Measurements from ENCODE around the gene CD200R1L.
"Not testable (repeated sequence)": the region's sequence is repeated elsewhere in the genome, so short reads cannot be mapped to it uniquely, and the experiment has no call there.

Gene CD200R1L, protein sequence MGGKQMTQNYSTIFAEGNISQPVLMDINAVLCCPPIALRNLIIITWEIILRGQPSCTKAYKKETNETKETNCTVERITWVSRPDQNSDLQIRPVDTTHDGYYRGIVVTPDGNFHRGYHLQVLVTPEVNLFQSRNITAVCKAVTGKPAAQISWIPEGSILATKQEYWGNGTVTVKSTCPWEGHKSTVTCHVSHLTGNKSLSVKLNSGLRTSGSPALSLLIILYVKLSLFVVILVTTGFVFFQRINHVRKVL

GRCh38 chr3:112846764-112847163 lies at the start of gene CD200R1L:
TSS of gene CD200R1L (minus strand) at chr3:112846864. CDS start at chr3:112829367, 17,497 bp downstream.
- DNase-seq: no peak

GRCh38 chr3:112894258-112894657 lies 47.6 kb upstream of the CD200R1L start:
- DNase-seq: no peak

DNA sequence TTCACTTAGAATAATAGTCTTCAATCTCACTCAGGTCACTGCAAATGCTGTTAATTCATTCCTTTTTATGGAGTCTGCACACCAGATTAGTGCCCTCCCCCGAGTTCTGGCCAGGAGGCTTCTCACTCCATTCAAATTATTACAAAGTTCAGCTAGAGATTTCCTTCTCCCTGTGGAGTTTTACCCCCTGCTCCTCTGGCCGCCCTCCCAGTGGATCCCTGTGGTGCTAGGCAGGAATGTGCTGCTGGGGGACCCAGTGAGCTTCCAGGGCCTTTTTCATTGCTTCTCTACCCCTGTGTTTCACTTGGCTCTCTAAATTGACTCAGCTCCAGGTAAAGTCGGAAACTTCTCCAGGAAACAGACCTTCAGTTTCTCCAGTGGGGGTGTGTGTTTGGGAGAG lies 42.7 kb upstream of the CD200R1L start:
- DNase-seq: no peak

- no peak for DNase-seq
Measured at GRCh38 chr3:112888381-112889085, 41.9 kb upstream of the CD200R1L start.

DNA sequence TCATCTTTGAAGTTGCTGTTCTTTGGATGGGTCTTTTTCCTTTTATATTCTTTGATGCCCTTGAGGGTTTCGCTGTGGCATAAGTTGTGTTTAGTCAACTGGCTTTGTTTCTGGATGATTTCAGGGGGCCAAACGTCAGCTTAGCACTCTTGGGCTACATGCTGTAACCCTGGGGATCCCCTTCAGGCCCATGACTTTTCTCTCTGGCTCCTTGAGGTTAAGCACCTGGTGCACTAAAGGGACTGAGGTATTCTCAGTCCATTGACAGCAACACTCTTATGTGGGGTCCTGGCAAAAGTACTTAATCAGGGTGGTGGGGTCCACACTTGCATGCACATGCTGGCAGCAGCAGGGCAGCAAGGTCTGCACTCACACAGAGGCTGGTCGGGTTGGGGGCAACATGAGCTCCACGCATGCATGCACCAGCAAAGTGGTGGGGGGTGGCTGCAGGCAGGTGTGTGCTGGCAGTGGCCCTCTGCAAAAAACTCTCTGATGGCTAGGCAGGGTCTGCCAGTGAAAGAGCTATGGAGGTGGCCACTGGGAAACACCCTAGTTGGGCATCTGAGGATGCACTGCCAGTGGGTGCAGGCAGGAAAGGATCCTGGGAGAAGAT lies 38.1 kb upstream of the CD200R1L start:
- DNase-seq: no peak

DNA sequence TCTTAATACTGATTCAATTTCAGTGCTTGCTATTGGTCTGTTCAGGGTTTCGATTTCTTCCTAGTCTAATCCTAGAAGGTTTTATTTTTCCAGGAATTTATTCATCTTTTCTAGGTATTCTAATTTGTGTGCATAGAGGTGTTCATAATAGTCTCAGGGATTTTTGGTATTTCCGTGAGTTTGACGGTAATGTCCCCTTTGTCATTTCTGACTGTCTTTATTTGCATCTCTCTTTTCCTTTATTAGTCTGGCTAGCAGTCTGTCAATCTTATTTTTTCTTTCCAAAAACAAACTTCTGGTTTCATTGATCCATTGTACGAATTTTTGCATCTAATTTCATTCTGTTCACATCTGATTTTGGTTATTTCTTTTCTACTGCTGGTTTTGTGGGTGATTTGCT lies 35.2 kb upstream of the CD200R1L start:
- no peak for DNase-seq

- no peak for DNase-seq
Measured at GRCh38 chr3:112875561-112875960, 28.9 kb upstream of the CD200R1L start.

DNA sequence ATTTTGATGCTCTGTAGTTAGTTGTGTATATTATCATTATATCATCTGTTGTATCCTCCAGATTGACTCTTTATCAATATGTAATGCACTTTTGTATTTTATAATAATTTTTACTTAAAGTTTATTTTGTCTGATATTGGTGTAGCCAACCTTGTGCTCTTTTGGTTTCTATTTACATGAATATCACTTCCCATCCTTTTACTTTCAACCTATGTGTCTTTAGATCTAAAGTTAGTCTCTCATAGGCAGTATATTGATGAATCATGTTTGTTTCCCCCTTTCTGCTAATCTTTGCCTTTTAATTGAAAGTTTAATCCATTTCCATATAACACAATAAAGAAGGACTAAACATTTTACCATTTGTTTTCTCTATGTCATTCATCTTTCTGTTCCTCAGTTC lies 28.1 kb upstream of the CD200R1L start:
- no peak for DNase-seq

DNA sequence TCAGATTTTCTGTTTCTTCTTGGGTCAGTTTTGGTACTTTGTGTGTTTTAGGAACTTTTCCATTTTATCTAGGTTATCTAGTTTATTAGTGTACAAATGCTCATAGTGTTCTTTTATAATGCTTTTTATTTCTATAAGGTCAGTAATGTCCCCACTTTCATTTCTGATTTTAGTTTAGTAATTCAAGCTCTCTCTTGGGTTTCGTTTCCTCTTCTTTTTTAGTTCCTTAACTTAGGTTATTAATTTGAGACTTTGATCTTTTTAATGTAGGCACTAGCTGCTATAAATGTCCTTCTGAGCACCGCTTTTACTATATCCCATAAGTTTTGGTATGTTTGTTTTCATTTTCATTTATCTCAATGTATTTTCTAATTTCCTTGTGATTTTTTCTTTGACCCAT lies 27.0 kb upstream of the CD200R1L start:
- no peak for DNase-seq

DNA sequence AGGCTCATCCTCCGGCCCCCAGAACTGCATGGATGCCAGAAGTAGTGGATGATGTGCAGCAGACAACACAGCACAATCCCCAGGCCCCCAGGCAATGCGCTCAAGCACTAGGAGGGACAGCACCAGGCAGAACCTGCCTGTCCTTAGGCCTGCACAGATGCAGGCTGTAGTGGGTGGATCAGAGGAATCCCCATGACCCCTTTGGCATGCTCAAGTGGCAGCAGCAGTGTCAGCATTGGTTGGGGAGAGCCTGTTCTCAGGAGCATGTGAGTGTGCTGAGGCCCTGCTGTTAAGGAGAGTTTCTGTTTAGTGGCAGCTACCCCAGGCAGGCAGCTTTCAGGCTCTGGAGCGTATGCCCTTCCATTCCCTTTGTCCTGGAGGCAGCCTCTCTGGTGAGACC lies 25.1 kb upstream of the CD200R1L start:
- DNase-seq: no peak

- no peak for DNase-seq
Measured at GRCh38 chr3:112865757-112866156, 19.1 kb upstream of the CD200R1L start.

- DNase-seq: no peak
Measured at GRCh38 chr3:112860898-112861297, 14.2 kb upstream of the CD200R1L start.

GRCh38 chr3:112858410-112859069 lies 11.9 kb upstream of the CD200R1L start:
- DNase-seq: no peak

DNA sequence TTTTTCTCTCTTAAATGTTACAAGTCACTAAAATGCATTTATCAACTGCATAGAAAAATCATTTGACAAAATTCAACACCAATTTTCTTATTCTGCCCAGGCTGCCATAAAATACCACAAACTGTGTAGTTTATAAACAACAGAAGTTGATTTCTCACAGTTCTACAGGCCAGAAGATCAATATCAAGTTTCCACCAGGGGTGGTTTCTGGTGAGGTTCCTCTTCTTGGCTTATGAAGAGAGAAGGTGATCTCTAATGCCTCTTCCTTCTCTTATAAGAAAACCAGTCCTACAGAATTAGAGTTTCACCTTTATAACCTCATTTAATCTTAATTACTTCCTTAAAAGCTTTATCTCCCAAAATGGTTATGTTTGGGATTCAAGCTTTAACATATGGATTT lies 10.9 kb upstream of the CD200R1L start:
- DNase-seq: no peak

DNA sequence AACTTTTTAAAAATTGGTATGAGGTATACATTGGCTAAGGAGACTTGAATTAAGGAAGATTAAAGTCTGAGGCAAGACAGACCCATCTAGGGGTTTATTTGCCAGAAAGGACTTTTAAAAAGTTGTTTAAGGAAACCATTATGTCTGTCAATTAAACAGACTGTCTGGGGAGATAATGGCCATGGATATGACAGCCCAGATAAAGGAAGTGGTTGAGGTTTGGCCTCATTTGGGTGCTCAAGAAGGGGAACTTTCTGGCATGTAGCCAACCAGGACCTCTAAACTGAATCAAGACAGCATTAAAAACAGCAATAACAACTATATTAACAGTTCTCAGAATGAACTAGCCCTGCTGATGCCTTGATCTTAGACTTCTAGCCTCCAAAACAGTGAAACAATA lies 9.9 kb upstream of the CD200R1L start:
- DNase-seq: no peak

GRCh38 chr3:112855883-112856282 lies 9.2 kb upstream of the CD200R1L start:
- no peak for DNase-seq

DNA sequence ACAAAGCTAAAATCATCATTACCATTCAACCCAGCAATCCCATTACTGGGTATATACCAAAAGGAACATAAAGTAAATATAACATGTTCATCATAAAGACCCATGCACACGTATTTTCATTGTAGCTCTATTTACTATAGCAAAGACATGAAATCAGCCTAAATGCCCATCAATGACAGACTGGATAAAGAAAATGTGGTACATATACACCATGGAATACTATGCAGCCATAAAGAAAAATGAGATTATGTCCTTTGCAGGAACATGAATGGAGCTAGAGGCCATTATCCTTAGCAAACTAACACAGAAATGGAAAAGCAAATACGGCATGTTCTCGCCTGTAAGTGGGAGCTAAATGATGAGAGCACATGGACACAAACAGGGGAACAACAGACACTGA lies 8.4 kb upstream of the CD200R1L start:
- not testable (repeated sequence) for DNase-seq

- no peak for DNase-seq
Measured at GRCh38 chr3:112848196-112848595, 1.5 kb upstream of the CD200R1L start.

- DNase-seq: no peak
Measured at GRCh38 chr3:112847692-112848091, 1.0 kb upstream of the CD200R1L start.

GRCh38 chr3:112845772-112846171 lies 892 bp downstream of the CD200R1L start:
- no peak for DNase-seq

- no peak for DNase-seq
Measured at GRCh38 chr3:112829046-112829445, 17.6 kb downstream of the CD200R1L start.

GRCh38 chr3:112822064-112823055 lies 24.3 kb downstream of the CD200R1L start:
- DNase-seq: no peak

All from amniotic stem cell (primary cell).